Left lung (tissue), 10 donors: Measurements from ENCODE around the gene SMOC1. TPM values are rescaled to one million over a fixed set of nuclear protein-coding genes. Genes with fewer than 3 reads are reported as not detected.

Source experiments
- ATAC-seq: fragments of 200-7000 bp; cut with Tn5 transposase; one replicate; pipeline ENCODE4 v1.9.1; 2020; ENCODE audit warnings: moderate library complexity
- DNase-seq, 4 donors: peaks; one replicate each; pipeline ENCODE4 v3.0.0-alpha.2; 2013 to 2020
- H3K27ac ChIP-seq, 2 donors: fragments of 200-600 bp; sonication (generic) in 1 of 2; one replicate each; pipeline versions ENCODE4 v1.5.0 to v1.8.0; 2020 to 2021
- H3K27me3 ChIP-seq, 2 donors: fragments of 200-600 bp; sonication (generic) in 1 of 2; one replicate each; pipeline versions ENCODE4 v1.5.0 to v1.8.0; 2020 to 2021
- H3K36me3 ChIP-seq, 2 donors: fragments of 200-600 bp; sonication (generic) in 1 of 2; one replicate each; pipeline versions ENCODE4 v1.5.0 to v1.8.0; 2020 to 2021
- H3K4me1 ChIP-seq, 2 donors: fragments of 200-600 bp; one replicate each; pipeline ENCODE4 v1.8.0; 2021
- H3K4me3 ChIP-seq, 2 donors: fragments of 200-600 bp; sonication (generic) in 1 of 2; one replicate each; pipeline versions ENCODE4 v1.5.0 to v1.8.0; 2020 to 2021; ENCODE audit warnings: mild to moderate bottlenecking in 1 of 2
- H3K9me3 ChIP-seq, 2 donors: fragments of 200-600 bp; sonication (generic) in 1 of 2; one replicate each; pipeline versions ENCODE4 v1.5.0 to v1.8.0; 2020 to 2021
- CTCF ChIP-seq, 2 donors: fragments of 200-600 bp; sonication (generic) in 1 of 2; IDR thresholded peaks; one replicate each; pipeline versions ENCODE4 v1.5.0 to v1.8.0; 2021; ENCODE audit warnings: antibody characterized with exemption in 2 of 2
- intact Hi-C, 2 donors: fragments of 100-400 bp; cut with DNase I; formaldehyde crosslinking; loops; one replicate each; pipeline versions ENCODE4 v1.11.2 to v1.14.2; 2022
- polyA plus RNA-seq, 6 donors: library from polyadenylated mRNA; unstranded; fragments of 120-200 nt; gene quantifications; one replicate each; pipeline ENCODE4 v1.2.1, GENCODE V29; 2013; ENCODE audit not compliant: insufficient read length in 6 of 6
- total RNA-seq, 2 donors: library from RNA; stranded (reverse); fragmentation: NEBNext Ultra II Directional; extraction: Animal tissue kit (Norgen Biotek cat#: 25700); gene quantifications; one replicate each; pipeline ENCODE4 v1.2.1, GENCODE V29; 2021
- donor health status: DM: no; HTN: yes; CAD: no.
- donor health status: DM: no; HTN: no; CAD: no.

The SMOC1 gene
- total and polyA plus RNA-seq, 8 donors = 0.20 to 2.3 (median 1.4) TPM

GRCh38 chr14:70034257-70034656 lies 155.0 kb downstream of the SMOC1 start:
- intact Hi-C loops = no loop called here
- Histone ChIP-seq H3K36me3 (no peaks in the 10 kb centered on the region), H3K4me3 (no peak overlapping the region), H3K9me3 (no peaks in the 10 kb centered on the region), H3K27ac (no peak overlapping the region), H3K27me3 (peaks cover 0 to 35% of the 10 kb centered on the region in 2 donors), H3K4me1 (no peaks in the 10 kb centered on the region)
- no peak for TF ChIP-seq CTCF (IDR thresholded peaks at IDR 0.05)
- DNase-seq = no peak
- no peak for ATAC-seq

GRCh38 chr14:70036665-70037064 lies 157.4 kb downstream of the SMOC1 start:
- no peaks in the 10 kb centered on the region for H3K4me1 ChIP-seq
- no peak overlapping the region for H3K4me3 ChIP-seq
- H3K36me3 ChIP-seq = no peaks in the 10 kb centered on the region
- DNase-seq (no peak), ATAC-seq (no peak)
- peaks cover 0 to 34% of the 10 kb centered on the region in 2 donors for H3K27me3 ChIP-seq
- H3K27ac ChIP-seq = no peak overlapping the region
- no peaks in the 10 kb centered on the region for H3K9me3 ChIP-seq
- TF ChIP-seq CTCF (IDR thresholded peaks at IDR 0.05) = no peak
- intact Hi-C loops = no loop called here

- no peaks in the 10 kb centered on the region for H3K9me3 ChIP-seq
- H3K4me3 ChIP-seq = no peak overlapping the region
- TF ChIP-seq CTCF (IDR thresholded peaks at IDR 0.05) = no peak
- no peaks in the 10 kb centered on the region for H3K36me3 ChIP-seq
- no peak for ATAC-seq
- no peak for DNase-seq
- intact Hi-C loops = no loop called here
- no peaks in the 10 kb centered on the region for H3K4me1 ChIP-seq
- peaks cover 0 to 29% of the 10 kb centered on the region in 2 donors for H3K27me3 ChIP-seq
- H3K27ac ChIP-seq = no peak overlapping the region
Observed at GRCh38 chr14:70043001-70043400, 163.8 kb downstream of the SMOC1 start.

- no peak overlapping the region for H3K27ac ChIP-seq
- DNase-seq = no peak
- no peaks in the 10 kb centered on the region for H3K4me1 ChIP-seq
- no peak overlapping the region for H3K4me3 ChIP-seq
- peaks cover 0 to 9% of the 10 kb centered on the region in 2 donors for H3K27me3 ChIP-seq
- no peaks in the 10 kb centered on the region for H3K36me3 ChIP-seq
- H3K9me3 ChIP-seq = no peaks in the 10 kb centered on the region
- TF ChIP-seq CTCF (IDR thresholded peaks at IDR 0.05) = no peak
- ATAC-seq = no peak
- intact Hi-C loops = no loop called here
Observed at GRCh38 chr14:70045310-70045709, 166.1 kb downstream of the SMOC1 start.

- DNase-seq (peak; percentile 37 to 88 (median 62)), ATAC-seq (peak; percentile 98)
- H3K36me3 ChIP-seq = no peaks in the 10 kb centered on the region
- H3K27me3 ChIP-seq = peaks cover 0 to 9% of the 10 kb centered on the region in 2 donors
- H3K27ac ChIP-seq = no peak overlapping the region
- no peaks in the 10 kb centered on the region for H3K4me1 ChIP-seq
- H3K9me3 ChIP-seq = no peaks in the 10 kb centered on the region
- intact Hi-C loops = no loop called here
- H3K4me3 ChIP-seq = no peak overlapping the region
- TF ChIP-seq CTCF (IDR thresholded peaks at IDR 0.05) = peak; percentile 54 to 57
Observed at GRCh38 chr14:70045844-70046535, 166.8 kb downstream of the SMOC1 start.
